Anterior cingulate cortex (tissue), 58 donors: Measurements from ENCODE around the gene SP6.

Source experiments
- DNase-seq, 58 donors: peaks; one replicate each; lab custom pipeline; 2025; lab: John Stamatoyannopoulos, UW

The SP6 gene

GRCh38 chr17:47839071-47839470, 11.9 kb downstream of the SP6 start:
- no peak for DNase-seq

GRCh38 chr17:47838636-47839035, 12.3 kb downstream of the SP6 start:
- DNase-seq, result no peak

- no peak for DNase-seq
These were observed 13.4 kb downstream of the SP6 start for GRCh38 chr17:47837401-47838039.

GRCh38 chr17:47836601-47837000, 14.4 kb downstream of the SP6 start:
- no peak for DNase-seq

GRCh38 chr17:47834756-47835155, 16.2 kb downstream of the SP6 start:
- no peak for DNase-seq

- peak in 7 of 58 donors; percentile 6 to 52 (median 17) for DNase-seq
These were observed 19.0 kb downstream of the SP6 start for GRCh38 chr17:47831934-47832327.

- peak; percentile 31 to 94 (median 88) for DNase-seq
These were observed 19.7 kb downstream of the SP6 start, which contains the start of the genes LRRC46 and MRPL10 for GRCh38 chr17:47831003-47831933. Gene LRRC46, plus strand, starts transcription at chr17:47831670. Its CDS starts 320 bp downstream, at chr17:47831990. Gene MRPL10, minus strand, starts transcription at chr17:47831541. Its CDS starts 30 bp downstream, at chr17:47831511.

- DNase-seq, result no peak
These were observed 20.5 kb downstream of the SP6 start for GRCh38 chr17:47830396-47831002.

- no peak for DNase-seq
These were observed 21.1 kb downstream of the SP6 start for GRCh38 chr17:47829870-47830269.

GRCh38 chr17:47823519-47823918, 27.4 kb downstream of the SP6 start:
- no peak for DNase-seq

- DNase-seq, result no peak
These were observed 28.2 kb downstream of the SP6 start for GRCh38 chr17:47822785-47823184.

- peak in 56 of 58 donors; percentile 6 to 88 (median 72) for DNase-seq
These were observed 29.3 kb downstream of the SP6 start, which contains the start of gene OSBPL7 for GRCh38 chr17:47821424-47822391. Gene OSBPL7, minus strand, starts transcription at chr17:47821794. Its CDS starts 1,516 bp downstream, at chr17:47820278.

GRCh38 chr17:47821031-47821423, 29.9 kb downstream of the SP6 start:
- no peak for DNase-seq

GRCh38 chr17:47820033-47820789, 30.8 kb downstream of the SP6 start:
- no peak for DNase-seq

- DNase-seq, result no peak
These were observed 31.5 kb downstream of the SP6 start for GRCh38 chr17:47819475-47819874.

GRCh38 chr17:47818002-47818695, 32.8 kb downstream of the SP6 start:
- no peak for DNase-seq

GRCh38 chr17:47816947-47817346, 34.0 kb downstream of the SP6 start:
- no peak for DNase-seq

GRCh38 chr17:47816111-47816735, 34.7 kb downstream of the SP6 start:
- no peak for DNase-seq
